Heart left ventricle (tissue), 16 donors: ENCODE data around the gene CRYBG2. TPM values are rescaled to one million over a fixed set of nuclear protein-coding genes. Genes with fewer than 3 reads are reported as not detected.

Experiments
- ATAC-seq, 4 donors: fragments of 200-7000 bp; cut with Tn5 transposase; one replicate each; pipeline ENCODE4 v1.9.1; 2020 to 2022; ENCODE audit warnings: moderate library complexity in 4 of 4, mild to moderate bottlenecking in 3 of 4, moderate number of reproducible peaks in 1 of 4
- DNase-seq, 5 donors: peaks; one replicate each; pipeline ENCODE4 v3.0.0-alpha.2; 2020
- H3K27ac ChIP-seq, 12 donors: fragments of 200-600 bp; sonication (generic) in 4 of 12; one replicate each; pipeline versions ENCODE4 v1.5.0 to v1.8.0; 2016 to 2022; ENCODE audit warnings: mild to moderate bottlenecking in 2 of 12
- H3K27me3 ChIP-seq, 9 donors: fragments of 200-600 bp; sonication (generic) in 2 of 9; one replicate each; pipeline versions ENCODE4 v1.5.1 to v1.8.0; 2016 to 2022; ENCODE audit warnings: mild to moderate bottlenecking in 3 of 9
- H3K36me3 ChIP-seq, 9 donors: fragments of 200-600 bp; sonication (generic) in 2 of 9; one replicate each; pipeline versions ENCODE4 v1.5.0 to v1.8.0; 2018 to 2022; ENCODE audit warnings: mild to moderate bottlenecking in 2 of 9
- H3K4me1 ChIP-seq, 12 donors: fragments of 200-600 bp; sonication (generic) in 4 of 12; one replicate each; pipeline versions ENCODE4 v1.5.0 to v1.8.0; 2016 to 2022; ENCODE audit warnings: mild to moderate bottlenecking in 3 of 12
- H3K4me3 ChIP-seq, 12 donors: fragments of 200-600 bp; sonication (generic) in 4 of 12; one replicate each; pipeline versions ENCODE4 v1.5.0 to v1.8.0; 2017 to 2022; ENCODE audit warnings: mild to moderate bottlenecking in 9 of 12, moderate library complexity in 4 of 12
- H3K9me3 ChIP-seq, 12 donors: fragments of 200-600 bp; sonication (generic) in 4 of 12; one replicate each; pipeline versions ENCODE4 v1.5.0 to v1.8.0; 2016 to 2022; ENCODE audit warnings: mild to moderate bottlenecking in 1 of 12
- CTCF ChIP-seq, 12 donors: fragments of 200-600 bp; sonication (generic) in 4 of 12; IDR thresholded peaks; one replicate each; pipeline versions ENCODE4 v1.5.0 to v1.8.0; 2018 to 2022; ENCODE audit warnings: antibody characterized with exemption in 12 of 12, mild to moderate bottlenecking in 5 of 12
- POLR2A ChIP-seq, 2 donors: fragments of 450-650 bp; IDR thresholded peaks; one replicate each; pipeline ENCODE4 v1.6.1; 2017; ENCODE audit warnings: antibody characterized with exemption in 2 of 2, mild to moderate bottlenecking in 2 of 2, moderate library complexity in 2 of 2
- WGBS, 4 donors: extraction: QIAGEN DNeasy Blood & Tissue Kit in 2 of 4; methylation state at CpG; one replicate each; pipeline versions ENCODE4 v1.1.5 to v1.1.7; 2013 to 2018; 5-methylcytosine and 5-hydroxymethylcytosine counted together
- intact Hi-C, 10 donors: fragments of 100-400 bp; cut with DNase I; formaldehyde crosslinking; loops; one replicate each; pipeline versions ENCODE4 v1.11.1 to v1.14.2; 2022
- polyA plus RNA-seq, 2 donors: library from polyadenylated mRNA; stranded (reverse); fragments of 200-250 nt; gene quantifications; one replicate each; pipeline ENCODE4 v1.2.3, GENCODE V29; 2013
- total RNA-seq, 9 donors: library from RNA; depleted of rRNA in 2 of 9; stranded (reverse); fragments of >200 nt in 2 of 9; fragmentation: NEBNext Ultra II Directional in 3 of 9; extraction: Animal tissue kit (Norgen Biotek cat#: 25700) in 3 of 9; gene quantifications; one replicate each; pipeline versions ENCODE4 v1.1.0 to v1.2.4, GENCODE V29; 2016 to 2023
- donor health status: ischemic (EF 13 %, LVEDD 7.1; RV severe dilation, severe dysfunction).
- donor health status: healthy with polysubstance abuse.
- donor health status: DM: no; HTN: yes; CAD: no.
- donor health status: DM: no; HTN: no; CAD: no.
- donor health status: ischemic (EF 25% LVEDD 6.9; RV normal size, moderate dysfunction).
- donor health status: ischemic (EF 25% LVEDD 5.7; RV mildly dilated, moderate dysfunction).
- donor health status: healthy.
- donor health status: DM: yes; HTN: yes; CAD: no.
- donor health status: ischemic (EF 35%, LVEDD 5.7; RV mildly dilated, moderate dysfunction).
- donor health status: nonischemic (EF 11% LVEDD 7.7; RV severe dilation, severe dysfunction).
- donor health status: DM: yes; HTN: yes; CAD: no.
- donor health status: PGD.
- donor health status: ischemic (EF 29% LVEDD 5.4; RV normal size, mild dysfunction).
- donor health status: nonischemic (EF 23%, LVEDD 6.1; RV moderate dilation, normal function).

CRYBG2 gene
- total and polyA plus RNA-seq, 11 donors = 0.25 to 0.45 TPM; not detected in 9

- Histone ChIP-seq H3K27ac (no peak overlapping the region), H3K4me3 (no peak overlapping the region), H3K9me3 (no peaks in the 10 kb centered on the region), H3K4me1 (peaks cover 0 to 17% (median 7%) of the 10 kb centered on the region in 12 donors), H3K36me3 (no peaks in the 10 kb centered on the region), H3K27me3 (peaks cover 14 to 50% (median 23%) of the 10 kb centered on the region in 9 donors)
- intact Hi-C loops = loop anchor here in 3 of 10 donors (5.0 kb wide), 4 partner anchors 78 to 258 kb away; partner anchors contain the start of gene SH3BGRL3 (in 1 of the 3)
- TF ChIP-seq CTCF (IDR thresholded peaks at IDR 0.05) = no peak
- TF ChIP-seq POLR2A (IDR thresholded peaks at IDR 0.05) = no peak
- peak in 1 of 5 donors; percentile 3 for DNase-seq
- WGBS, 4 donors = 30 to 42% (median 35%) methylated on average over 7 to 9 of the region's 9 CpGs
- peak in 1 of 4 donors; percentile 23 for ATAC-seq
Measured at GRCh38 chr1:26364956-26365355, 11.0 kb upstream of the CRYBG2 start.

GRCh38 chr1:26363549-26364448 lies 9.9 kb upstream of the CRYBG2 start:
- WGBS, 4 donors = 30 to 38% (median 34%) methylated on average over 25 to 26 of the region's 26 CpGs
- TF ChIP-seq CTCF (IDR thresholded peaks at IDR 0.05) = peak; percentile 65 to 94 (median 86)
- TF ChIP-seq POLR2A (IDR thresholded peaks at IDR 0.05) = no peak
- peaks cover 0 to 19% (median 8%) of the 10 kb centered on the region in 12 donors for H3K4me1 ChIP-seq
- no peaks in the 10 kb centered on the region for H3K9me3 ChIP-seq
- H3K36me3 ChIP-seq = no peaks in the 10 kb centered on the region
- intact Hi-C loops = loop anchor here in 3 of 10 donors (5.0 kb wide), 4 partner anchors 76 to 256 kb away; partner anchors contain the start of gene SH3BGRL3 (in 1 of the 3)
- no peak overlapping the region for H3K4me3 ChIP-seq
- no peak overlapping the region for H3K27ac ChIP-seq
- ATAC-seq = peak; percentile 50 to 80 (median 71)
- H3K27me3 ChIP-seq = peaks cover 17 to 57% (median 28%) of the 10 kb centered on the region in 9 donors
- peak; percentile 70 to 89 (median 78) for DNase-seq

GRCh38 chr1:26362331-26362730 lies 8.4 kb upstream of the CRYBG2 start:
- peaks cover 17 to 63% (median 34%) of the 10 kb centered on the region in 9 donors for H3K27me3 ChIP-seq
- intact Hi-C loops = loop anchor here in 3 of 10 donors (5.0 kb wide), 4 partner anchors 75 to 255 kb away; partner anchors contain the start of gene SH3BGRL3 (in 1 of the 3)

More at GRCh38 chr1:26362331-26362730, 8.4 kb upstream of the CRYBG2 start:
- WGBS, 4 donors = 82 to 93% (median 90%) methylated on average over 3 of the region's 3 CpGs
- Histone ChIP-seq H3K27ac (no peak overlapping the region), H3K4me1 (peaks cover 0 to 19% (median 8%) of the 10 kb centered on the region in 12 donors), H3K36me3 (no peaks in the 10 kb centered on the region), H3K4me3 (no peak overlapping the region), H3K9me3 (no peaks in the 10 kb centered on the region)
- ATAC-seq (no peak), DNase-seq (no peak)
- TF ChIP-seq CTCF (IDR thresholded peaks at IDR 0.05) = no peak
- TF ChIP-seq POLR2A (IDR thresholded peaks at IDR 0.05) = no peak
